Cerebellar nuclear complex (tissue), 1 donor: ENCODE data around the gene C2CD4D.
A peak's percentile ranks its signal among the peaks of the same experiment; 100 is the strongest.

ENCODE experiments used
- DNase-seq, 2 experiments: peaks; one replicate each; lab custom pipeline; 2025; lab: John Stamatoyannopoulos, UW

C2CD4D gene

GRCh38 chr1:151814971-151815545 is 24.6 kb downstream of the C2CD4D start:
- DNase-seq = no peak

DNA sequence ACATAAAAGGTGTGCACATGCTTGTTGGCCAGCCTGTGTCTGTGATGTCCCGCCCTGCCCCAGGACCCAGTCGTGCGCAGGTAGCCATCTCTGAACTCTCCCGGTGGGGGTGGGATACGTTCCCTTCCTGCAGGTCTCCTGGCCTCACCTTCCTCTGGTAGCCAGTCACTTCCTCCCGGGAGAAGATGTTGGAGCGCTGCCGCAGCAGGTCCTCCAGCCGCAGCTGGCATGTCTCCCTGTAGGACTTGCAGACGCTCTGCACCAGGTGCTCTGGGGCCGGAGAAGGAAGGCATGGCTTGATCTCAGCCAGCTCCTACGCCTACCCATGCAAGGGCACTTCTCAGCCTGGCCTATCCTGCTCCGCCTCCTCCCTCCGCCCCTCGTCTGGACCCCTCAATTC is 25.2 kb downstream of the C2CD4D start:
- no peak for DNase-seq

DNA sequence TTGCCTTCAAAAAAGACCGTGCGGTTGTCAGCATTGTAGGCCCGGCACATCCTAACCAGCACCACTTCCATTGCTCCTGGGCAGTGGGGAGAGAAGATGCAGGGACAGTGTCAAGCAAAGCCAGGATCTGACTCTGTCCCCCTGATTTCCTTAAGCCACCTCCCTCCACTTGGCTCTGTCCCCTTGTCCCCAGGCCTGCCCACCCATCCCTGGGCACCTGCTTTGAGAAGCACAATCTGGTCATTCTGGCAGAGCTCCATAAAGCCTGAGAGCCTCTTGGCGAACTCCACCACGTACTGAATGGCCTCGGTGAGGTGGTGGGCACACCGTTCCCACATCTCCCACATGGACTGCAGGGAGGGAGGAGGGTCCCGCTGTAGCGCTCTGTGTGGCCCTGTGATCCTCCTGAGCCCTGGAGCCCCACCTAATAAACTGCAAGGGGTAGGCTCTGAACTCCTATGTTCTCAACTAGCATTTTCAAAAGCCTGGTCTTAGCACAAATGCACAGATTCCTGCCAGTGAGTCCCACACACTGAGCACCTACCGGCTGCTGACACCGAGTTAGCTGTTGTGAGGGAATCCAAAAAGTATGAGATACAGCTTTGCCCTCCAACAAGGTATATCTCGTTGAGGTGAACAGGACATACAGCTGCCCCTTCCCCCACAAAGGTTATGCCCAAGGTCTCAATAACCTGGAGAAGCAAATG is 26.2 kb downstream of the C2CD4D start:
- DNase-seq = peak in 1 of 2 experiments; percentile 72

GRCh38 chr1:151811181-151811580 is 28.4 kb downstream of the C2CD4D start:
- no peak for DNase-seq

- no peak for DNase-seq
Measured at GRCh38 chr1:151809985-151810556, 29.5 kb downstream of the C2CD4D start.

DNA sequence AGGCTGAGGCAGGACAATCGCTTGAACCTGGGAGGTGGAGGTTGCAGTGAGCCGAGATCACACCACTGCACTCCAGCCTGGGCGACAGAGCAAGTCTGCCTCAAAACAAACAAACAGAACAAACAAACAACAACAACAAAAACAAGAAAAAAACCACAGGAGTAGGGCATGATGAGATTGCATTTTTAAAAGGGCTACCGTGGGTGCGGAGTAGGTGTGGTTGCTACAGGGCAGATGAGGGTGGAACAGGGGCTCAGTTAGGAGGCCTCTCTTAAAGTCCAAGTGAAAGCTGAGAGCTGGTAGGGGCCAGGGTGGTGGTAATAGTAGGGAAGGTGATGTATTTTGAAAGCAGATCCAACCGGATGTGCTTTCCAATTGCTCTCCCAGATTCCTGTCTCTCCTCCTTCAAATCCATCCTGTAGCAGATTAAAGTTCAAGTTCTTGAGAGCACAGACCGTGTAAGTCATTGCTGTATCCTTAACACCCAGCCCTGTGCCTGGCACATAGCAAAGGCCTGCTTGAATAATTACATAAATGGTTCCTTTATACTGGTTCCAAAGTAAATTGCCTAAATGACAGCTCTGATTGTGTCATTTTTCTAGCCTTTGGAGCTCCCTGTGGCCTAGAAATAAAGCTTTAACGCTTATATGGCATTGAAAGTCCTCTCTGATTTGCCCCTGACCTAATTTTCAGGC is 30.2 kb downstream of the C2CD4D start:
- DNase-seq = no peak

- no peak for DNase-seq
Measured at GRCh38 chr1:151807766-151808165, 31.9 kb downstream of the C2CD4D start.

- DNase-seq = no peak
Measured at GRCh38 chr1:151807131-151807530, 32.5 kb downstream of the C2CD4D start.

- DNase-seq = no peak
Measured at GRCh38 chr1:151806170-151806569, 33.5 kb downstream of the C2CD4D start.

GRCh38 chr1:151805066-151805820 is 34.4 kb downstream of the C2CD4D start, which contains the start of gene LINGO4:
Gene LINGO4, minus strand, starts transcription at chr1:151805419. Its CDS starts 2,715 bp downstream, at chr1:151802704.
- no peak for DNase-seq

DNA sequence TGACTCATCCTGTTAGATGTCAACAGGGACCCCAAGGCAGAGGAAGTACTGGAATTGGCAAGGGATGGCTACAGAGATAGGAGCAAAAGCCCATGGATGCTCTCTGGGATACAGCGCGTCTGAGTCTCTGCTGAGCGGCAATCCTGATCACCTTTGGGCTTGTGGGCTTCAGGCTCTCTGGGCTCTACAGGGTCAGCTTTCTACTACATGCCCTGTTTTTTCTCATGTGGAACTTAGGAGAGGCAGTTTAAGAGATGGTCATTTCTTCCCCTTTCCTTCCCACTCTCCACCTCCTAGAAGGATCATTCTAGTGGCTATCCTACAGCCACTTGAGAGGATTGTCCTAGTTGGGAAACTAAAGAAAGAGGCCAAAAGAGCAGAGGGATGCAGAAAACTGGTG is 35.7 kb downstream of the C2CD4D start:
- DNase-seq = no peak

- DNase-seq = no peak
Measured at GRCh38 chr1:151803164-151803563, 36.5 kb downstream of the C2CD4D start.

DNA sequence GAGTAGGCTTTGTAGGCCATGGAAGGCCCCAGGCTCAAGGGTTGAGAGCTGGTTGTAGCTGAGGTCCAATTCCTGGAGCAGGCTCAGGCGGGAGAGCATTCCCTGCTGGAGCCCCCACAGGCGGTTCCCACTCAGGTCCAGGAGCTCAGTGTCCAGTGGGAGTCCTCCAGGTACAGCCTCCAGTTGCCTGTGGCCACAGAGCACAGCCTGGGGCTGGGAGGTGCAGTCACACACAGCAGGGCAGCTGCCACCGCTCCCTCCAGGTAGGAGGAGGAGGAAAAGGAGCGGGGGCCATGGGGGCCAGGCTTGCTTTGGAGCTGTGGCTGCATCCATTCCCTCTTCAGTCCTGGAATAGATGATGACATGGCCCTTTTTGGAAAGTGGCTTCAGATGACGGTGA is 37.2 kb downstream of the C2CD4D start:
- no peak for DNase-seq

- no peak for DNase-seq
Measured at GRCh38 chr1:151801846-151802245, 37.8 kb downstream of the C2CD4D start.

DNA sequence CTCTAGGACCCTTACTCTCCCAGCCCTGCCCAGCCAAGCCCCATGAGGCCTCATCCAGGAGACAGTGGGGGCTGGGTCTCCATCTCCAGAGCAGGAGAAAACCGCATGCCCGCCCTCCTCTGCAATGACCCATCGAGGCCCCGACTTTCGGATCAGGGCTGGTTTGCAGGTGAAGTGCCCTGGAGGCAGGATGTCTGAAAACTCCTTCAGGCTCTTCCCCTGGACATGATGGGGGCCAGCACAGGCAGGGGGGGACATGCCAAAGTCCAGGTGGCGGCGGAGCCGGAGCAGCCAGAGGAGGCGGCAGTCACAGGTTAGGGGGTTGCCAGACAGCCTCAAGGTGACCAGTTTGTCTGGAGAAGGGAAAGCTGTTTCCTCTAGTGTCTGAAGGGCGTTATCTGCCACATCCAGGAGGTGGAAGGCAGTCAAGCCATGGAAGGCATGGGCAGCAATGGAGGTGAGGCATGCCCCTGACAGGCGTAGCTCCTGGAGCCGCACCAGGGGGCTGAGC is 38.3 kb downstream of the C2CD4D start:
- DNase-seq = no peak

GRCh38 chr1:151800830-151801229 is 38.8 kb downstream of the C2CD4D start:
- no peak for DNase-seq

- DNase-seq = no peak
Measured at GRCh38 chr1:151799179-151800022, 40.2 kb downstream of the C2CD4D start.

GRCh38 chr1:151798571-151798970 is 41.0 kb downstream of the C2CD4D start:
- DNase-seq = no peak

GRCh38 chr1:151790940-151791651 is 48.5 kb downstream of the C2CD4D start:
- no peak for DNase-seq
